Measurements from ENCODE around the gene P2RY8. TPM values are rescaled to one million over a fixed set of nuclear protein-coding genes. Genes with fewer than 3 reads are reported as not detected.

The P2RY8 gene
- total RNA-seq, 1 donor from 2014 or later, result 3.0 TPM

- H3K4me3 ChIP-seq, result no peak overlapping the region
- H3K27ac ChIP-seq, result no peak overlapping the region
- DNase-seq (no peak), ATAC-seq (no peak)
- no peaks in the 10 kb centered on the region for H3K36me3 ChIP-seq
- H3K4me1 ChIP-seq, result peaks cover 12% of the 10 kb centered on the region
- H3K9me3 ChIP-seq, result peaks cover 5% of the 10 kb centered on the region
- TF ChIP-seq CTCF (IDR thresholded peaks at IDR 0.05), result no peak
- intact Hi-C loops (cut with DNase I), result no loop called here
- H3K27me3 ChIP-seq (ENCODE audit: low read depth), result no peaks in the 10 kb centered on the region
Measured at GRCh38 chrX:1480082-1480785, 56.8 kb downstream of the P2RY8 start.

- H3K4me1 ChIP-seq, result peaks cover 12% of the 10 kb centered on the region
- no peak for ATAC-seq
- no peak for TF ChIP-seq CTCF (IDR thresholded peaks at IDR 0.05)
- H3K9me3 ChIP-seq, result peaks cover 5% of the 10 kb centered on the region
- no peaks in the 10 kb centered on the region for H3K27me3 ChIP-seq (ENCODE audit: low read depth)
- intact Hi-C loops (cut with DNase I), result no loop called here
- DNase-seq, result no peak
- H3K4me3 ChIP-seq, result no peak overlapping the region
- no peak overlapping the region for H3K27ac ChIP-seq
- H3K36me3 ChIP-seq, result no peaks in the 10 kb centered on the region
Measured at GRCh38 chrX:1477801-1478458, 59.1 kb downstream of the P2RY8 start.

GRCh38 chrX:1477229-1477628 lies 59.8 kb downstream of the P2RY8 start:
- Histone ChIP-seq H3K27me3 (ENCODE audit: low read depth) (no peaks in the 10 kb centered on the region), H3K4me1 (peaks cover 10% of the 10 kb centered on the region), H3K36me3 (no peaks in the 10 kb centered on the region), H3K4me3 (no peak overlapping the region), H3K27ac (no peak overlapping the region), H3K9me3 (peaks cover 5% of the 10 kb centered on the region)
- no peak for DNase-seq
- no peak for ATAC-seq
- TF ChIP-seq CTCF (IDR thresholded peaks at IDR 0.05), result no peak
- intact Hi-C loops (cut with DNase I), result no loop called here

- ATAC-seq (no peak), DNase-seq (no peak)
- H3K4me1 ChIP-seq, result peaks cover 7% of the 10 kb centered on the region
- peaks cover 5% of the 10 kb centered on the region for H3K9me3 ChIP-seq
- no peaks in the 10 kb centered on the region for H3K36me3 ChIP-seq
- H3K27me3 ChIP-seq (ENCODE audit: low read depth), result peaks cover 2% of the 10 kb centered on the region
- no peak overlapping the region for H3K27ac ChIP-seq
- intact Hi-C loops (cut with DNase I), result no loop called here
- H3K4me3 ChIP-seq, result no peak overlapping the region
- no peak for TF ChIP-seq CTCF (IDR thresholded peaks at IDR 0.05)
Measured at GRCh38 chrX:1476682-1477081, 60.3 kb downstream of the P2RY8 start.

- Histone ChIP-seq H3K27ac (no peak overlapping the region), H3K4me1 (no peaks in the 10 kb centered on the region), H3K27me3 (ENCODE audit: low read depth) (peaks cover 3% of the 10 kb centered on the region), H3K4me3 (no peak overlapping the region), H3K36me3 (no peaks in the 10 kb centered on the region), H3K9me3 (peaks cover 5% of the 10 kb centered on the region)
- no peak for TF ChIP-seq CTCF (IDR thresholded peaks at IDR 0.05)
- ATAC-seq (no peak), DNase-seq (no peak)
- intact Hi-C loops (cut with DNase I), result no loop called here
Measured at GRCh38 chrX:1475881-1476280, 61.1 kb downstream of the P2RY8 start.

All from lower lobe of right lung (tissue), 2 donors.